GM19372 (cell line): ENCODE measurements around the gene PCK1.

ENCODE experiments used
- ATAC-seq: cut with Tn5 transposase; IDR thresholded peaks from one replicate; pipeline ENCODE4 v1.9.1; 2021; ENCODE audit warnings: mild to moderate bottlenecking, low read depth, moderate library complexity; ENCODE audit not compliant: unreplicated experiment

The PCK1 gene

GRCh38 chr20:57559658-57560553, 1.0 kb upstream of the PCK1 start:
- ATAC-seq: no peak

- ATAC-seq: no peak
Measured at GRCh38 chr20:57561356-57562279, 708 bp downstream of the PCK1 start.

- ATAC-seq: no peak
Measured at GRCh38 chr20:57562541-57563465, 1.9 kb downstream of the PCK1 start.

GRCh38 chr20:57563522-57563921, 2.6 kb downstream of the PCK1 start:
- no peak for ATAC-seq

GRCh38 chr20:57564180-57564802, 3.4 kb downstream of the PCK1 start:
- ATAC-seq: no peak

GRCh38 chr20:57564951-57565642, 4.2 kb downstream of the PCK1 start:
- ATAC-seq: no peak

GRCh38 chr20:57566399-57566798, 5.5 kb downstream of the PCK1 start:
- no peak for ATAC-seq

- ATAC-seq: no peak
Measured at GRCh38 chr20:57566803-57567459, 6.0 kb downstream of the PCK1 start.

- no peak for ATAC-seq
Measured at GRCh38 chr20:57567471-57568079, 6.7 kb downstream of the PCK1 start.

- no peak for ATAC-seq
Measured at GRCh38 chr20:57568088-57568896, 7.4 kb downstream of the PCK1 start.

- ATAC-seq: no peak
Measured at GRCh38 chr20:57568960-57569359, 8.1 kb downstream of the PCK1 start.

GRCh38 chr20:57570145-57570850, 9.4 kb downstream of the PCK1 start:
- no peak for ATAC-seq

- ATAC-seq: no peak
Measured at GRCh38 chr20:57570920-57571319, 10.0 kb downstream of the PCK1 start.

- ATAC-seq: no peak
Measured at GRCh38 chr20:57571782-57572416, 11.0 kb downstream of the PCK1 start.

GRCh38 chr20:57573242-57573641, 12.3 kb downstream of the PCK1 start:
- ATAC-seq: no peak

- no peak for ATAC-seq
Measured at GRCh38 chr20:57573894-57574293, 13.0 kb downstream of the PCK1 start.
